HL-60 (cell line): ENCODE results near the gene BRINP3.

Source experiments
- DNase-seq, 2 experiments: peaks; one replicate each; pipeline ENCODE4 v3.0.0-alpha.2; 2010 to 2020; ENCODE audit warnings: low read depth in 1 of 2, low spot score in 1 of 2
- H3K27ac ChIP-seq: fragments of 250-450 bp; sonication (Bioruptor Pico); replicated peaks from 2 replicates; pipeline ENCODE4 v1.5.1; 2020; ENCODE audit warnings: mild to moderate bottlenecking, moderate library complexity
- H3K27me3 ChIP-seq: fragments of 250-450 bp; sonication (Bioruptor Pico); 2 replicates; pipeline ENCODE4 v1.5.1; 2021; ENCODE audit warnings: mild to moderate bottlenecking, moderate library complexity; ENCODE audit not compliant: insufficient read depth, poor library complexity, severe bottlenecking
- H3K4me3 ChIP-seq: replicated peaks from 2 replicates; pipeline ENCODE4 v1.5.1; 2011; ENCODE audit warnings: mild to moderate bottlenecking, control low read depth, low read length; ENCODE audit not compliant: insufficient read depth
- GABPA ChIP-seq: IDR thresholded peaks from 2 replicates; pipeline ENCODE4 v1.6.1; 2012; ENCODE audit warnings: low read depth
- POLR2AphosphoS5 ChIP-seq: IDR thresholded peaks from 2 replicates; pipeline ENCODE4 v1.6.1; 2012; ENCODE audit warnings: low read depth
- SPI1 ChIP-seq: IDR thresholded peaks from 2 replicates; pipeline ENCODE4 v1.6.1; 2012; ENCODE audit warnings: low read depth, mild to moderate bottlenecking, borderline replicate concordance
- TF ChIP-seq, protein P1 (sequence below): IDR thresholded peaks from one replicate; pipeline ENCODE4 v1.5.1; 2011; ENCODE audit warnings: low read length, control low read depth, inconsistent platforms; ENCODE audit not compliant: insufficient read depth
- TF ChIP-seq, protein P2 (sequence below): IDR thresholded peaks from 2 replicates; pipeline ENCODE4 v1.6.1; 2012; ENCODE audit warnings: low read depth; ENCODE audit not compliant: insufficient replicate concordance

BRINP3 gene

DNA sequence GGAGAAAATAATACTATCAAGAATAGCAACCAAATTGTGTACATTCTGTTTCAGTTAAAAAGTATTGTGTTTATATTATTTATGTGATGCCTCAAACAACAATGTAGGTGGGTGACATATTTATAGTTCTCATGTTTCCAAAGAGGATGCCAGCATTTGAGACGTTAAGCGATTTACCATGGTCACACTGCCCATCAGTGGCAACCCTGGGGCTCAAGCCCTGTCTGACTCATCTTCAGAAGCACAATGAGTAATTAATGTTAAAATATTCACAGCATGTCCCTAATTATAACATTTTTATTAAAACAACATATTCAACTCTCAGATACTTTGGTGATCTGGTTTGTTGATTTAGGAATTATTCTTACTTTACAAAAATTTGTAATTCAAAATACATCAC is 409.4 kb downstream of the BRINP3 start:
- TF ChIP-seq, protein P1, sequence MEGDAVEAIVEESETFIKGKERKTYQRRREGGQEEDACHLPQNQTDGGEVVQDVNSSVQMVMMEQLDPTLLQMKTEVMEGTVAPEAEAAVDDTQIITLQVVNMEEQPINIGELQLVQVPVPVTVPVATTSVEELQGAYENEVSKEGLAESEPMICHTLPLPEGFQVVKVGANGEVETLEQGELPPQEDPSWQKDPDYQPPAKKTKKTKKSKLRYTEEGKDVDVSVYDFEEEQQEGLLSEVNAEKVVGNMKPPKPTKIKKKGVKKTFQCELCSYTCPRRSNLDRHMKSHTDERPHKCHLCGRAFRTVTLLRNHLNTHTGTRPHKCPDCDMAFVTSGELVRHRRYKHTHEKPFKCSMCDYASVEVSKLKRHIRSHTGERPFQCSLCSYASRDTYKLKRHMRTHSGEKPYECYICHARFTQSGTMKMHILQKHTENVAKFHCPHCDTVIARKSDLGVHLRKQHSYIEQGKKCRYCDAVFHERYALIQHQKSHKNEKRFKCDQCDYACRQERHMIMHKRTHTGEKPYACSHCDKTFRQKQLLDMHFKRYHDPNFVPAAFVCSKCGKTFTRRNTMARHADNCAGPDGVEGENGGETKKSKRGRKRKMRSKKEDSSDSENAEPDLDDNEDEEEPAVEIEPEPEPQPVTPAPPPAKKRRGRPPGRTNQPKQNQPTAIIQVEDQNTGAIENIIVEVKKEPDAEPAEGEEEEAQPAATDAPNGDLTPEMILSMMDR: no peak
- Histone ChIP-seq H3K4me3 (no peak overlapping the region), H3K27me3 (no peaks in the 10 kb centered on the region), H3K27ac (no peak overlapping the region)
- DNase-seq: no peak

DNA sequence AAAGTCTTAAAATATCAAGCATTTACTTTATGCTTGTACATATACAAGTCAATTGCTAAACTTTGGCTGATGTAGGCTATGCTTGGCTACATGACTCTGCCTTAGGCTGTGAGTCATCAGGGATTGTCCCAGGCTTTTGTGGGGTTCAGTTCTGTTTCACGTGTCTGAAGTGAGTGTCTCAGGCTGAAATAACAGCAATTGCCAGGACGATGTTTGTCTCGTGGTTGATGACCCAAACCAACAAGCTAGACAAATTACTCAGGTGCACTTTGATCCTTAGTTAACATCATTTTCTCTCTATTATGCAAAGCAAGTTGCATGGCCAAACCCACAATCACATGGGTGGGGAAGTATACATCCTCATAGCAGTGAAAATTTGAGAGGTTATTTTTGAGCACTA is 410.1 kb downstream of the BRINP3 start:
- Histone ChIP-seq H3K27ac (no peak overlapping the region), H3K4me3 (no peak overlapping the region), H3K27me3 (no peaks in the 10 kb centered on the region)
- no peak for DNase-seq
- TF ChIP-seq POLR2AphosphoS5 (no peak), SPI1 (no peak), GABPA (no peak)
- TF ChIP-seq, protein P1: no peak
- TF ChIP-seq, protein P2, sequence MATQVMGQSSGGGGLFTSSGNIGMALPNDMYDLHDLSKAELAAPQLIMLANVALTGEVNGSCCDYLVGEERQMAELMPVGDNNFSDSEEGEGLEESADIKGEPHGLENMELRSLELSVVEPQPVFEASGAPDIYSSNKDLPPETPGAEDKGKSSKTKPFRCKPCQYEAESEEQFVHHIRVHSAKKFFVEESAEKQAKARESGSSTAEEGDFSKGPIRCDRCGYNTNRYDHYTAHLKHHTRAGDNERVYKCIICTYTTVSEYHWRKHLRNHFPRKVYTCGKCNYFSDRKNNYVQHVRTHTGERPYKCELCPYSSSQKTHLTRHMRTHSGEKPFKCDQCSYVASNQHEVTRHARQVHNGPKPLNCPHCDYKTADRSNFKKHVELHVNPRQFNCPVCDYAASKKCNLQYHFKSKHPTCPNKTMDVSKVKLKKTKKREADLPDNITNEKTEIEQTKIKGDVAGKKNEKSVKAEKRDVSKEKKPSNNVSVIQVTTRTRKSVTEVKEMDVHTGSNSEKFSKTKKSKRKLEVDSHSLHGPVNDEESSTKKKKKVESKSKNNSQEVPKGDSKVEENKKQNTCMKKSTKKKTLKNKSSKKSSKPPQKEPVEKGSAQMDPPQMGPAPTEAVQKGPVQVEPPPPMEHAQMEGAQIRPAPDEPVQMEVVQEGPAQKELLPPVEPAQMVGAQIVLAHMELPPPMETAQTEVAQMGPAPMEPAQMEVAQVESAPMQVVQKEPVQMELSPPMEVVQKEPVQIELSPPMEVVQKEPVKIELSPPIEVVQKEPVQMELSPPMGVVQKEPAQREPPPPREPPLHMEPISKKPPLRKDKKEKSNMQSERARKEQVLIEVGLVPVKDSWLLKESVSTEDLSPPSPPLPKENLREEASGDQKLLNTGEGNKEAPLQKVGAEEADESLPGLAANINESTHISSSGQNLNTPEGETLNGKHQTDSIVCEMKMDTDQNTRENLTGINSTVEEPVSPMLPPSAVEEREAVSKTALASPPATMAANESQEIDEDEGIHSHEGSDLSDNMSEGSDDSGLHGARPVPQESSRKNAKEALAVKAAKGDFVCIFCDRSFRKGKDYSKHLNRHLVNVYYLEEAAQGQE: no peak

DNA sequence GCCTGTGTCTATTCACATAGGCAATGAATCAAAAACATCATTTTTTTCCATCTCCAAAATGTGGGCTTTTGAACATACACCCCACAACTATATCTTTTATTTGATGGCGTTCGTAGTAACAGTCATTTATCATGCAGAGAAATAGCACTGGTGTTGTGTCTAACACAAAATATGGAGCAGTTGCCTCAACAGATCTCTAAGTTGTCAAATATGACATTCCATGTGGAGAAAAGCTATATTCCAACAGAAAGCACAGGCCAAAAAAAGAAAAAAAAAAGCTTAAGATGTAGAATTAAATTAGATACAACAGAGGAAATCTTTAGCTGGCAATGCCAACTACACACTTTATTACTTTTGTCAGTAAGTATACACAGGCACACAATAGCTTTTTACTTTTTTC is 411.7 kb downstream of the BRINP3 start:
- Histone ChIP-seq H3K27me3 (no peaks in the 10 kb centered on the region), H3K4me3 (no peak overlapping the region), H3K27ac (no peak overlapping the region)
- TF ChIP-seq, protein P2: no peak
- TF ChIP-seq, protein P1: no peak
- TF ChIP-seq SPI1: no peak
- no peak for TF ChIP-seq POLR2AphosphoS5
- no peak for TF ChIP-seq GABPA
- no peak for DNase-seq

DNA sequence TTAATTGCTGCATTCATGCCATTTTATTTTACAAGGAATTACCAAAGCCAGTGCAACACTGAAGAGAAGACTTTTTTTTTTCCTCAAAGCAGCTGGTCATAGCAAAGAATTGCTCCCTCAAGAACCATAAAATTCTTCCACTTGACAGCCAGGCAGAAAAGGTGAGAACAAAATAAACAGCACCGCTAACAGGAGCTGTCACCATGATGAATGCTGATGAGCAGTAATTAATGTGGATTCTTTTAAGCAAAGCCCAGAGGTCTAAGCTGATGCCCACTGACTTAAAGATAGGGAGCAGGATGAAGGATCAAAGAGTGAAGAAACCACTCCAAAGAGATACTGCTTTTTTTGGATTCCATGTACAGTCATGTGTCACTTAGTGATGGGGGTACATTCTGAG is 428.4 kb downstream of the BRINP3 start:
- Histone ChIP-seq H3K27ac (no peak overlapping the region), H3K27me3 (no peaks in the 10 kb centered on the region), H3K4me3 (no peak overlapping the region)
- TF ChIP-seq, protein P2: no peak
- TF ChIP-seq SPI1 (no peak), POLR2AphosphoS5 (no peak), GABPA (no peak)
- TF ChIP-seq, protein P1: no peak
- no peak for DNase-seq
